Vagina (tissue), 2 donors: ENCODE data around the gene LSM12.

Experiments used
- CTCF ChIP-seq, 3 experiments: fragments of 450-650 bp in 2 of 3; fragments of 200-600 bp in 1 of 3; sonication (generic) in 1 of 3; IDR thresholded peaks; one replicate each; pipeline ENCODE4 v1.5.1; 2017 to 2019; ENCODE audit warnings: antibody characterized with exemption in 3 of 3, mild to moderate bottlenecking in 2 of 3, moderate library complexity in 2 of 3
- POLR2AphosphoS5 ChIP-seq, 2 donors: sonication (generic); formaldehyde crosslinking; IDR thresholded peaks; one replicate each; pipeline ENCODE4 v1.9.0; 2017; ENCODE audit warnings: antibody characterized with exemption in 2 of 2, mild to moderate bottlenecking in 2 of 2, low read depth in 1 of 2; ENCODE audit not compliant: insufficient read depth in 1 of 2

DNA sequence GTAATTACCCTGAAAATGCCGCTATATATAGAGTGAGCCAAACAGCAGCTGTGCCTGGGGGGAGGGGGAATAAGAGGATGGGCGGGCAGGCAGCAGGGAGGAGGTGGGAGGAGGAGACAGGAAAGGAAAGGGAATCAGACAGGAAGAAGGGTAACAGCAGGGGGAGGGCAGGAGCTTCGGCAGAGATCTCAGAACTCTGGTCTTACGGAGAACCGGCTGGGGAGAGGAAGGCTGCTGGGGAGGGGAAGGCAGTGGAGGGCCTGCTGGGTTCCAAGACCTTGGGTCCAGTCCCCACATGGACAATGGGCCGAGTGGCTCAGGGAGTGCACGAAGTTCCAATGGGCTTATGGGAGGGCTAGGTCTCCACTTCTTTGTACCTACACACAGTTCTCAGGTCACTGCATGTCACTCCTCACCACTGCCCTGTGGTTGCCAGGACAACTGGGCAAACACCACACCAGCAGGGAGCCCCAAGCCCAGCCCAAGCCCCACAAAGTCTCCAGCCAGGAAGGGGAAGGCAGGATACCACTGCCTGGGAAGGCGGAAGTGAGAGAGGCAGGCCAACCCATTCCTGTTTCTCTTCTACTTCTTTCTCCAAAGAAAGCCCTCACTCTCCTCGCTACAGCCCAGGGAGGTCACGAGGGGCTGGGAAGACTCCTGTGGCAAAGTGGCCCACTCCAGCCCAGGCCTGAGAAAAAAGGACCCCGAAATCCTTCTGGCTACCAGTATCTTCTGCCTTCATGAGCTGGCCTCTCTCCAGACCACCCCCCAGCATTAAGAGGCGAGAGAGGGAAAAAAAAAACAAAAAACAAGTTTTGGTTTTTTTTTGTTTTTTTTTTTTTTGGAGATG lies 29.4 kb upstream of the LSM12 start:
- TF ChIP-seq CTCF (IDR thresholded peaks at IDR 0.05) (no peak), POLR2AphosphoS5 (IDR thresholded peaks at IDR 0.05; ENCODE audit: insufficient read depth in 1 of 2, low read depth in 1 of 2) (peak in 1 of 2 donors; percentile 42)
